DOHH2 (cell line): ENCODE data around the gene CCDC158.

Experiments
- H3F3A ChIP-seq: fragments of 200-600 bp; sonication (generic), shearing (Covaris generic); 2 replicates; pipeline ENCODE4 v1.6.0; 2016; ENCODE audit warnings: antibody characterized with exemption, mild to moderate bottlenecking; ENCODE audit not compliant: control insufficient read depth, insufficient read depth
- H3K27ac ChIP-seq: fragments of 200-600 bp; sonication (generic); 2 replicates; pipeline ENCODE4 v1.5.1; 2014; ENCODE audit warnings: low read depth, mild to moderate bottlenecking, low read length, moderate library complexity
- H3K27me3 ChIP-seq: fragments of 200-600 bp; sonication (generic); 2 replicates; pipeline ENCODE4 v1.6.1; 2014; ENCODE audit warnings: mild to moderate bottlenecking, low read length, mixed read lengths; ENCODE audit not compliant: control insufficient read depth
- H3K36me3 ChIP-seq: fragments of 200-600 bp; sonication (generic); 2 replicates; pipeline ENCODE4 v1.6.1; 2014; ENCODE audit warnings: mild to moderate bottlenecking, low read length, moderate library complexity, mixed read lengths; ENCODE audit not compliant: control insufficient read depth
- H3K4me1 ChIP-seq: fragments of 200-600 bp; sonication (generic); 2 replicates; pipeline ENCODE4 v1.6.1; 2014; ENCODE audit warnings: mild to moderate bottlenecking, low read length, mixed read lengths; ENCODE audit not compliant: control insufficient read depth
- H3K4me2 ChIP-seq: fragments of 200-600 bp; sonication (generic); 2 replicates; pipeline ENCODE4 v1.6.0; 2014; ENCODE audit warnings: mild to moderate bottlenecking, low read length, moderate library complexity
- H3K4me3 ChIP-seq: fragments of 200-600 bp; sonication (generic); 2 replicates; pipeline ENCODE4 v1.5.1; 2014; ENCODE audit warnings: mild to moderate bottlenecking, low read length, mixed read lengths
- H3K79me2 ChIP-seq: fragments of 200-600 bp; sonication (generic); 2 replicates; pipeline ENCODE4 v1.6.1; 2014; ENCODE audit warnings: mild to moderate bottlenecking, low read length, mixed read lengths; ENCODE audit not compliant: control insufficient read depth
- H3K9me2 ChIP-seq: fragments of 200-600 bp; sonication (generic); replicated peaks from 2 replicates; pipeline ENCODE4 v1.6.1; 2014; ENCODE audit warnings: mild to moderate bottlenecking, low read length, mixed read lengths; ENCODE audit not compliant: control insufficient read depth
- H3K9me3 ChIP-seq: fragments of 200-600 bp; sonication (generic); 2 replicates; pipeline ENCODE4 v1.6.1; 2014; ENCODE audit warnings: antibody characterized with exemption, low read length, mixed read lengths; ENCODE audit not compliant: control insufficient read depth, insufficient read depth
- H4K20me1 ChIP-seq: fragments of 200-600 bp; sonication (generic); 2 replicates; pipeline ENCODE4 v1.6.0; 2014; ENCODE audit warnings: low read depth, mild to moderate bottlenecking, antibody characterized with exemption, low read length, moderate library complexity; ENCODE audit not compliant: control insufficient read depth, insufficient read depth
- CTCF ChIP-seq: fragments of 200-600 bp; sonication (generic); IDR thresholded peaks from one replicate; pipeline ENCODE4 v1.5.1; 2014; ENCODE audit warnings: antibody characterized with exemption, mild to moderate bottlenecking, low read depth, low read length; ENCODE audit not compliant: poor library complexity, severe bottlenecking
- EZH2phosphoT487 ChIP-seq: fragments of 200-600 bp; sonication (generic); IDR thresholded peaks from 2 replicates; pipeline ENCODE4 v1.6.1; 2017; ENCODE audit warnings: borderline replicate concordance, mild to moderate bottlenecking, antibody characterized with exemption, low read length, moderate library complexity, mixed read lengths

The CCDC158 gene

GRCh38 chr4:76445911-76446310 lies 25.0 kb upstream of the CCDC158 start:
- no peaks in the 10 kb centered on the region for H3K79me2 ChIP-seq

DNA sequence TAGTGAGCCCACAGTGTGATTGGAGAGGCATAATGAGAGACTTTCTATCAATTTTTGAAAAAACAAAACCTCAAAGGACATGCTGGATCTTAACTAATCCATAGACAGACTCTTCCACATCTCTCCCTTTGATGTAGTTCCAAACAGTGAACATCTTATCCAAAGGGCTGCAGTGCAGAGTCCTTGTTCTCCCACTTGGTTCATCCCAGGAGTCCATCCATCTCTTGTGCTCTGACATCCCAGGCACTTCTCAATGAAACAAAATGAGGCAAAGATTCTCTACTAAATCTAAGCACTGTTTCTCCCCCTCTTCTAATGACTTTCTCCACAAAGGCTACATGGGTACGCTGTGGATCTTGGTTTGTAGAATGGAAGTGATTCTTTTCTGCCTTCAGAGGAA lies 22.4 kb upstream of the CCDC158 start:
- no peaks in the 10 kb centered on the region for H3F3A ChIP-seq
- H3K27me3 ChIP-seq = no peaks in the 10 kb centered on the region
- no peaks in the 10 kb centered on the region for H4K20me1 ChIP-seq
- H3K4me3 ChIP-seq = no peak overlapping the region
- no peaks in the 10 kb centered on the region for H3K36me3 ChIP-seq
- H3K4me1 ChIP-seq = no peaks in the 10 kb centered on the region
- no peak for TF ChIP-seq EZH2phosphoT487
- no peak for TF ChIP-seq CTCF
- H3K4me2 ChIP-seq = no peak overlapping the region
- H3K27ac ChIP-seq = no peak overlapping the region
- H3K79me2 ChIP-seq = no peaks in the 10 kb centered on the region
- no peaks in the 10 kb centered on the region for H3K9me3 ChIP-seq
- no peaks in the 10 kb centered on the region for H3K9me2 ChIP-seq

More at GRCh38 chr4:76445911-76446310, 25.0 kb upstream of the CCDC158 start:
- Histone ChIP-seq H3K9me3 (no peaks in the 10 kb centered on the region), H3K27ac (no peak overlapping the region), H4K20me1 (no peaks in the 10 kb centered on the region), H3K9me2 (no peaks in the 10 kb centered on the region), H3K27me3 (no peaks in the 10 kb centered on the region), H3K4me3 (no peak overlapping the region), H3K4me2 (no peak overlapping the region), H3F3A (no peaks in the 10 kb centered on the region), H3K4me1 (no peaks in the 10 kb centered on the region), H3K36me3 (no peaks in the 10 kb centered on the region)
- TF ChIP-seq EZH2phosphoT487 (no peak), CTCF (no peak)

- no peak overlapping the region for H3K27ac ChIP-seq
- no peak for TF ChIP-seq EZH2phosphoT487
- TF ChIP-seq CTCF = no peak
- no peaks in the 10 kb centered on the region for H3K9me3 ChIP-seq
- no peaks in the 10 kb centered on the region for H4K20me1 ChIP-seq
- no peaks in the 10 kb centered on the region for H3K36me3 ChIP-seq
- no peaks in the 10 kb centered on the region for H3K4me1 ChIP-seq
- no peak overlapping the region for H3K4me2 ChIP-seq
- H3K9me2 ChIP-seq = no peaks in the 10 kb centered on the region
- H3K27me3 ChIP-seq = peaks cover under 1% of the 10 kb centered on the region; the same call in 1 of the 2 replicates
- H3K79me2 ChIP-seq = no peaks in the 10 kb centered on the region
- no peak overlapping the region for H3K4me3 ChIP-seq
- no peaks in the 10 kb centered on the region for H3F3A ChIP-seq
Measured at GRCh38 chr4:76442807-76443206, 21.9 kb upstream of the CCDC158 start.

GRCh38 chr4:76441881-76442280 lies 20.9 kb upstream of the CCDC158 start:
- H3K9me3 ChIP-seq = no peaks in the 10 kb centered on the region
- H3K27me3 ChIP-seq = peaks cover 8% of the 10 kb centered on the region
- H3F3A ChIP-seq = no peaks in the 10 kb centered on the region
- no peak overlapping the region for H3K4me3 ChIP-seq
- H3K27ac ChIP-seq = no peak overlapping the region
- no peaks in the 10 kb centered on the region for H3K36me3 ChIP-seq
- H3K79me2 ChIP-seq = no peaks in the 10 kb centered on the region
- no peaks in the 10 kb centered on the region for H4K20me1 ChIP-seq
- no peak overlapping the region for H3K4me2 ChIP-seq
- TF ChIP-seq CTCF (no peak), EZH2phosphoT487 (no peak)
- no peaks in the 10 kb centered on the region for H3K4me1 ChIP-seq
- no peaks in the 10 kb centered on the region for H3K9me2 ChIP-seq
